DND-41 (cell line): ENCODE results near the gene RIN3.

Experiments
- ATAC-seq: fragments of 200-7000 bp; cut with Tn5 transposase; 3 replicates; pipeline ENCODE4 v1.9.1; 2021; ENCODE audit warnings: low read depth; ENCODE audit not compliant: insufficient read depth
- DNase-seq: peaks from one replicate; pipeline ENCODE4 v3.0.0-alpha.2; 2020
- H2AFZ ChIP-seq: 2 replicates; pipeline ENCODE4 v1.6.0; 2012; ENCODE audit warnings: low read depth, low read length
- H3K27ac ChIP-seq: 2 replicates; pipeline ENCODE4 v1.5.1; 2012; ENCODE audit warnings: low read length, inconsistent platforms
- H3K27me3 ChIP-seq: fragments of 200-600 bp; sonication (generic); 2 replicates; pipeline ENCODE4 v1.6.0; 2012; ENCODE audit warnings: low read length, mild to moderate bottlenecking, inconsistent platforms; ENCODE audit not compliant: insufficient read depth, poor library complexity
- H3K36me3 ChIP-seq: 2 replicates; pipeline ENCODE4 v1.5.1; 2012; ENCODE audit warnings: low read length, inconsistent platforms; ENCODE audit not compliant: insufficient read depth
- H3K4me1 ChIP-seq: 2 replicates; pipeline ENCODE4 v1.5.1; 2012; ENCODE audit warnings: mild to moderate bottlenecking, low read length; ENCODE audit not compliant: insufficient read depth
- H3K4me2 ChIP-seq: 2 replicates; pipeline ENCODE4 v1.6.0; 2012; ENCODE audit warnings: mild to moderate bottlenecking, moderate library complexity, low read length, inconsistent platforms; ENCODE audit not compliant: insufficient read depth
- H3K4me3 ChIP-seq, 2 experiments: fragments of 200-600 bp in 1 of 2; shearing (Covaris generic) in 1 of 2; 2 replicates each; pipeline ENCODE4 v1.5.1; 2012 to 2016; ENCODE audit warnings: inconsistent platforms in 2 of 2, low read length in 2 of 2, mild to moderate bottlenecking in 2 of 2, low read depth in 1 of 2, moderate library complexity in 1 of 2
- H3K79me2 ChIP-seq: 2 replicates; pipeline ENCODE4 v1.6.0; 2012; ENCODE audit warnings: low read length, inconsistent platforms; ENCODE audit not compliant: insufficient read depth
- H3K9ac ChIP-seq: 2 replicates; pipeline ENCODE4 v1.6.0; 2012; ENCODE audit warnings: low read depth, mild to moderate bottlenecking, inconsistent platforms, low read length, moderate library complexity
- H3K9me3 ChIP-seq: 2 replicates; pipeline ENCODE4 v1.5.1; 2012; ENCODE audit warnings: low read length, moderate library complexity, mild to moderate bottlenecking, inconsistent platforms; ENCODE audit not compliant: insufficient read depth, severe bottlenecking
- H4K20me1 ChIP-seq: 2 replicates; pipeline ENCODE4 v1.6.0; 2012; ENCODE audit warnings: low read length; ENCODE audit not compliant: insufficient read depth
- EZH2 ChIP-seq: IDR thresholded peaks from 3 replicates; pipeline ENCODE4 v1.6.1; 2012; ENCODE audit warnings: borderline replicate concordance, low read depth, mild to moderate bottlenecking, moderate library complexity, low read length, inconsistent platforms; ENCODE audit not compliant: severe bottlenecking
- TF ChIP-seq, protein P1 (sequence below): IDR thresholded peaks from 2 replicates; pipeline ENCODE4 v1.5.1; 2012; ENCODE audit warnings: borderline replicate concordance, low read length, moderate library complexity, mild to moderate bottlenecking; ENCODE audit not compliant: poor library complexity, severe bottlenecking; ENCODE audit errors: extremely low read depth

Gene RIN3

DNA sequence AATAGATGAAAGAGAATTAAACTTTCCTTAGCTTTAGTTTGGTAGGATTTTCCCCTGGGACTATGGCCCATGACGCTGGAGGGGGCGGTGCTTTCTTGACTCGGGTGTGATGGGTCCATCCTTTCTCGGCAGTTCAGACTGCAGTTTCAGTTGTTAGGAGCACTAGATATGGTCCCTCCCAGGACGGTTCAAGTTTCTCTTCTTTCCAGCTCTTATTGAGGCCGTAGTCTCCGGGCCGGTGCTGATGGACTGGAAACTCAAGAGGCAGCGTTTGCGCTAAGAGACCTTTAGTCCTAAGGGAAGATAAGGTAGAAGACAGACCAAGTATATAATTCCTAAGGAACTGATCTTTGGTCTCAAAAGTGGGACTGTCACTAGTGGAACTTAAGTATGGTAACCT is 111.2 kb downstream of the RIN3 start:
- Histone ChIP-seq H2AFZ (no peak overlapping the region), H3K27me3 (no peaks in the 10 kb centered on the region), H3K9me3 (peaks cover 23% of the 10 kb centered on the region), H4K20me1 (no peaks in the 10 kb centered on the region), H3K36me3 (no peaks in the 10 kb centered on the region), H3K9ac (no peak overlapping the region), H3K4me2 (no peak overlapping the region), H3K4me3 (no peak overlapping the region), H3K4me1 (no peaks in the 10 kb centered on the region), H3K27ac (no peak overlapping the region), H3K79me2 (no peaks in the 10 kb centered on the region)
- ATAC-seq (no peak), DNase-seq (no peak)
- no peak for TF ChIP-seq EZH2
- TF ChIP-seq, protein P1, sequence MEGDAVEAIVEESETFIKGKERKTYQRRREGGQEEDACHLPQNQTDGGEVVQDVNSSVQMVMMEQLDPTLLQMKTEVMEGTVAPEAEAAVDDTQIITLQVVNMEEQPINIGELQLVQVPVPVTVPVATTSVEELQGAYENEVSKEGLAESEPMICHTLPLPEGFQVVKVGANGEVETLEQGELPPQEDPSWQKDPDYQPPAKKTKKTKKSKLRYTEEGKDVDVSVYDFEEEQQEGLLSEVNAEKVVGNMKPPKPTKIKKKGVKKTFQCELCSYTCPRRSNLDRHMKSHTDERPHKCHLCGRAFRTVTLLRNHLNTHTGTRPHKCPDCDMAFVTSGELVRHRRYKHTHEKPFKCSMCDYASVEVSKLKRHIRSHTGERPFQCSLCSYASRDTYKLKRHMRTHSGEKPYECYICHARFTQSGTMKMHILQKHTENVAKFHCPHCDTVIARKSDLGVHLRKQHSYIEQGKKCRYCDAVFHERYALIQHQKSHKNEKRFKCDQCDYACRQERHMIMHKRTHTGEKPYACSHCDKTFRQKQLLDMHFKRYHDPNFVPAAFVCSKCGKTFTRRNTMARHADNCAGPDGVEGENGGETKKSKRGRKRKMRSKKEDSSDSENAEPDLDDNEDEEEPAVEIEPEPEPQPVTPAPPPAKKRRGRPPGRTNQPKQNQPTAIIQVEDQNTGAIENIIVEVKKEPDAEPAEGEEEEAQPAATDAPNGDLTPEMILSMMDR: no peak

DNA sequence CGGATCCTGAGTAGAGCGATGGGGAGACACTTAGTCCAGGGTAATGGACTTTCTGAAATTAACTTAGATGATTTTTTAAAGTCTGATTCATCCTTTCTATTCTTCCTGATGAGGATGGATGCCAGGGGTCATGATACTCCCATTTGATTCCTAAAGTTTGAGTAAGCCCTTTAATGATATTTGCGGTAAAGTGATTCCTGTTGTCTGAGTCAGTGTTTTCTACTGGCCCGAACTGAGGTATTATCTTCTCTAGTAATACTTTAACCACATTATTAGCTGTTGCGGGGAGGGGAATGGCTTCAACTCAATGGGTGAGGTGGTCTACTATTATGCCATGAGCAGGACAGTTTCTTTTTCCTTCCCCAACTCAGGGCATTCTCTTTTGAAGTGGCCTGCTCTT is 111.6 kb downstream of the RIN3 start:
- H4K20me1 ChIP-seq: no peaks in the 10 kb centered on the region
- ATAC-seq: no peak
- H3K9me3 ChIP-seq: peaks cover 23% of the 10 kb centered on the region
- H3K79me2 ChIP-seq: no peaks in the 10 kb centered on the region
- H3K4me2 ChIP-seq: no peak overlapping the region
- TF ChIP-seq, protein P1: no peak
- TF ChIP-seq EZH2: no peak
- H3K4me3 ChIP-seq: no peak overlapping the region
- no peak overlapping the region for H3K27ac ChIP-seq
- no peak overlapping the region for H3K9ac ChIP-seq
- H2AFZ ChIP-seq: no peak overlapping the region
- no peaks in the 10 kb centered on the region for H3K27me3 ChIP-seq
- DNase-seq: no peak
- no peaks in the 10 kb centered on the region for H3K36me3 ChIP-seq
- no peaks in the 10 kb centered on the region for H3K4me1 ChIP-seq

DNA sequence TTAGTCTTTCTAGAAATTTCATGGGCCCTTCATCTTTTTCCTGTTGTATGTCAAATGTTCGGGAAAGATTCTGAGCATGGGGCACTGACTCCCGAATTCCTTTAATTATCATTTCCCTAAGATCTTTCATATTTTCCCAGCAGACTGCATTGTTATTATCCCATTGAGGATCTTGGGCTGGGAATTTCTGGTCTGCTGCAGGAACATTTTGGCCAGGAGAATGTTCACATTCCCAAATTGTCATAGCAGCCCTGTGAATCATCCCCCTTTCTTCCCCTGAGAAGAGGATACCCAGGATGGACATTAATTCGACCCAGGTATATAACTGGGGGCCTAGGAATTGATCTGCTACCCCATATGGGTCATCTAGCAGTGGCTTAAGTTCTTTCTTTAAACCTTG is 112.5 kb downstream of the RIN3 start:
- Histone ChIP-seq H3K4me3 (no peak overlapping the region), H3K9ac (no peak overlapping the region), H3K4me2 (no peak overlapping the region), H3K9me3 (peaks cover 23% of the 10 kb centered on the region), H3K27me3 (no peaks in the 10 kb centered on the region), H4K20me1 (no peaks in the 10 kb centered on the region), H2AFZ (no peak overlapping the region), H3K4me1 (no peaks in the 10 kb centered on the region), H3K27ac (no peak overlapping the region), H3K79me2 (no peaks in the 10 kb centered on the region), H3K36me3 (no peaks in the 10 kb centered on the region)
- no peak for ATAC-seq
- no peak for DNase-seq
- TF ChIP-seq, protein P1: no peak
- no peak for TF ChIP-seq EZH2

DNA sequence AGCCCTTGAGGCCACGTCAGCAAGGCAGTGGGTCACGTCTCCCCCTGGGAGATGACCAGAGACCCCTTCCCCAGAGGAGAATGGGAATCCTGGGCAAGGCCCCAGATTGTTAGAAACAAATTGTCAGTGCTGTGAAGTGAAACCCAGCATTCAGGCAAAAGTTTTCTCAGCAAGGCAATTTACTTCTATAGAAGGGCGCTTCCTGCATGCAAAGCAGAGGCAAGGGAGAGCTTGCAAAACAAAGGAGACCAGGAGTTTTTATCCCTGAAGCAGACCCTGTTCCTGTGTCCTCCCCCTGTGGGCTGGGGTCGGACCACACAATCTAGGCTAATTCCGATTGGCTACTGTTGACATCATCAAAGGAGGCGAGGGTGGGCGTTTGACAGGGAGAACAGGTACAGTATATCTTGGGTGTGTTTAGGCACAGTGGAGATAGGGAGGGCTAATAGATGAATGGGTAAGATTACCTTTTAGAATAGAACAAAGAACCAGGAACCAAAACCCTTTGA is 114.2 kb downstream of the RIN3 start:
- H2AFZ ChIP-seq: no peak overlapping the region
- H3K36me3 ChIP-seq: no peaks in the 10 kb centered on the region
- TF ChIP-seq EZH2: no peak
- TF ChIP-seq, protein P1: no peak
- H3K4me1 ChIP-seq: no peaks in the 10 kb centered on the region
- ATAC-seq (no peak), DNase-seq (no peak)
- no peak overlapping the region for H3K4me2 ChIP-seq
- H4K20me1 ChIP-seq: no peaks in the 10 kb centered on the region
- H3K27ac ChIP-seq: no peak overlapping the region
- H3K79me2 ChIP-seq: no peaks in the 10 kb centered on the region
- H3K4me3 ChIP-seq: no peak overlapping the region
- H3K27me3 ChIP-seq: peaks cover 3% of the 10 kb centered on the region
- H3K9me3 ChIP-seq: peaks cover 13% of the 10 kb centered on the region
- H3K9ac ChIP-seq: no peak overlapping the region
